Kidney epithelial cell (primary cell): ENCODE measurements around the gene ELP4. TPM values are rescaled to one million over a fixed set of nuclear protein-coding genes. Genes with fewer than 3 reads are reported as not detected.
"Not testable (repeated sequence)": the region's sequence is repeated elsewhere in the genome, so short reads cannot be mapped to it uniquely, and the experiment has no call there.

Experiments used
- DNase-seq: peaks from one replicate; pipeline ENCODE4 v3.0.0-alpha.2; 2010; ENCODE audit warnings: low read depth
- H3K27me3 ChIP-seq: 2 replicates; pipeline ENCODE4 v1.6.0; 2011; ENCODE audit warnings: low read length; ENCODE audit not compliant: control insufficient read depth, insufficient read depth
- H3K36me3 ChIP-seq: 2 replicates; pipeline ENCODE4 v1.5.1; 2011; ENCODE audit warnings: low read length; ENCODE audit not compliant: control insufficient read depth, insufficient read depth
- H3K4me3 ChIP-seq: 2 replicates; pipeline ENCODE4 v1.5.1; 2011; ENCODE audit warnings: low read depth, mild to moderate bottlenecking, control low read depth, low read length
- total RNA-seq: library from RNA; depleted of rRNA; stranded (reverse); fragments of >200 nt; gene quantifications from 2 replicates; pipeline ENCODE4 v1.2.3, GENCODE V29; 2015
- TF ChIP-seq, protein P1 (sequence below): IDR thresholded peaks from 2 replicates; pipeline ENCODE4 v1.5.1; 2011; ENCODE audit warnings: mild to moderate bottlenecking, moderate library complexity, low read length, control low read depth, inconsistent platforms; ENCODE audit not compliant: insufficient read depth, poor library complexity, severe bottlenecking

ELP4 gene
- total RNA-seq, 1 donor from 2014 or later, result 19.1 TPM

DNA sequence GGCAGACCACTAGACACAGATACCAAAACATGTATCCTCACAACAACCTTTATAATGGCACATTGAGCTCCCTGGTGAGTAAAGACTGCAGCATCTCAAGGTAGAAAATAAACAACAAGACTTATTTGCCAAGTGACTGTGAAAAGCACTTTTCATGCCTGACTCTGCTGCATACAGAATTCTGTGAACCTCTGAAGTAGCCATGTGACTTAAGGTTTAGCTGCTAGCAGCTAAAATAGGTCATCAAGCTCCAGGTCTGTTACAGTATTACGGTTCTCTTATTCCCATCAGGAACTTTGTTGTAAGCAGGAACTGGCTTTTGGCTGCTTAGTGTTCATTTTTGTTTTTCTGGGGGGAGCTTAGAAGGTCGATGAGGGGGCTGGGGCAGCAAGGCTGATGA, 162.1 kb downstream of the ELP4 start:
- TF ChIP-seq, protein P1, sequence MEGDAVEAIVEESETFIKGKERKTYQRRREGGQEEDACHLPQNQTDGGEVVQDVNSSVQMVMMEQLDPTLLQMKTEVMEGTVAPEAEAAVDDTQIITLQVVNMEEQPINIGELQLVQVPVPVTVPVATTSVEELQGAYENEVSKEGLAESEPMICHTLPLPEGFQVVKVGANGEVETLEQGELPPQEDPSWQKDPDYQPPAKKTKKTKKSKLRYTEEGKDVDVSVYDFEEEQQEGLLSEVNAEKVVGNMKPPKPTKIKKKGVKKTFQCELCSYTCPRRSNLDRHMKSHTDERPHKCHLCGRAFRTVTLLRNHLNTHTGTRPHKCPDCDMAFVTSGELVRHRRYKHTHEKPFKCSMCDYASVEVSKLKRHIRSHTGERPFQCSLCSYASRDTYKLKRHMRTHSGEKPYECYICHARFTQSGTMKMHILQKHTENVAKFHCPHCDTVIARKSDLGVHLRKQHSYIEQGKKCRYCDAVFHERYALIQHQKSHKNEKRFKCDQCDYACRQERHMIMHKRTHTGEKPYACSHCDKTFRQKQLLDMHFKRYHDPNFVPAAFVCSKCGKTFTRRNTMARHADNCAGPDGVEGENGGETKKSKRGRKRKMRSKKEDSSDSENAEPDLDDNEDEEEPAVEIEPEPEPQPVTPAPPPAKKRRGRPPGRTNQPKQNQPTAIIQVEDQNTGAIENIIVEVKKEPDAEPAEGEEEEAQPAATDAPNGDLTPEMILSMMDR, result no peak
- DNase-seq, result no peak
- no peak overlapping the region for H3K4me3 ChIP-seq
- no peaks in the 10 kb centered on the region for H3K36me3 ChIP-seq
- H3K27me3 ChIP-seq, result no peaks in the 10 kb centered on the region

DNA sequence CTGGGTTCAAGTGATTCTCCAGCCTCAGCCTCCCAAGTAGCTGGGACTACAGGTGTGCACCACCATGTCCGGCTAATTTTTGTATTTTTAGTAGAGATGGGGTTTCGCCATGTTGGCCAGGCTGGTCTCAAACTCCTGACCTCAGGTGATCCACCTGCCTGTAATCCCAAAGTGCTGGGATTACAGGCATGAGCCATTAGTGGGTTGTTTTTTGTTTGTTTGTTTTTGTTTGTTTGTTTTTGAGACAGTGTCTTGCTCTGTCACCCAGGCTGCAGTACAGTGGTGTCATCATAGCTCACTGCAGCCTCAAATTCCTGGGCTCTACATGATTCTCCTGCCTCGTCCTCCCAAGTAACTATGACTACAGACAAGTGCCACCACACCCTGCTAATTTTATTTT, 163.5 kb downstream of the ELP4 start:
- not testable (repeated sequence) for H3K27me3 ChIP-seq, DNase-seq, H3K4me3 ChIP-seq, H3K36me3 ChIP-seq

DNA sequence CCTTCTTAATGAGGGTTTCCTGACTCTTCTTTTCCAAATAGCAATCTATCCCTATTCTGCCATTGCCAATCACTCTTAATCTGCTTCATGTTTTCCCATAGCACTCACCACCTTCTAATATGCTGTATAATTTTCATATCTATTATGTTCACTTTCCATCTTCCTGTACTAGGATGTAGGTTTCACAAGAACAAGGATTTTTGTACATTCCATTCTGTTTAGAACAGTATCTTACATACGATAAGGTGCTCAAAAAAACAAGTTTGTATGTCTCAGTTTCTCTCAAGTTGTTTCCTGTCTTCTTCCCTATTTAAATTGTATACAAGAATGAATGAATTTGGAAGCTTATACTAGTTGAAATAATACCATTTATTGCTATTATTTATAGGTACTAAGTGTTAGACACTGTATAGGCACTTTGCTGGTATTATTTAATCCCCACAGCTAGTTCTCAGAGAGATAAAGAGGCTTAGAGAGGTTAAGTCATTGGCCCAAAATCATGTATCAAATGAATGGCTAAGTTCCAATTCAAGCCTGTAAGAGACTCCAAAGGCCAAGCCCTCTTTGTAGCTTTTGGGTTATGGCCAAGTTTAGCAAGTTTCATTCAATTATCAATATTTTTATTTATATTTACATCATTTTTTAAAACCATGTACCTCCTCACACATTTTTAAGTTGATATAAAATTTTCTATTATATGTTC, 166.9 kb downstream of the ELP4 start:
- TF ChIP-seq, protein P1, result no peak
- H3K27me3 ChIP-seq, result no peaks in the 10 kb centered on the region
- H3K4me3 ChIP-seq, result no peak overlapping the region
- no peak for DNase-seq
- H3K36me3 ChIP-seq, result no peaks in the 10 kb centered on the region

DNA sequence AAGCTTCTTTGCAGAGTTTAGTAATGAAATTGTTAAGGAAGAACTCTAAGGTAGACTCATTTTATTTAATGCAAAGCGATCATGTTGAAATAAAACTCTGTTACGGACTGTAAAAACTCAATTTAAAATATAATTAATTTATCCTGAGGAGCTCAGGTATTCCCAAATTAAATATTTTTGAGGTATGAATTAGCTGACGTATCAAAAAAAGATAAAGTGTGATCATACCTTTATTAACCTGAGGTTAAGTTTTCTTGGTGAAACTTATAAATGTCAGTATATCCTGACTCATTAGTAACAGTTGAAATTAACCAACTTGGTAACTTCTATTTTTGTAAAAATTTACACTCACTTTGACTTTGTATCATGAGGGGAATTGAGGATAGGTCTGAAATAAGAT, 171.2 kb downstream of the ELP4 start:
- H3K36me3 ChIP-seq, result no peaks in the 10 kb centered on the region
- no peaks in the 10 kb centered on the region for H3K27me3 ChIP-seq
- TF ChIP-seq, protein P1, result no peak
- no peak for DNase-seq
- H3K4me3 ChIP-seq, result no peak overlapping the region

DNA sequence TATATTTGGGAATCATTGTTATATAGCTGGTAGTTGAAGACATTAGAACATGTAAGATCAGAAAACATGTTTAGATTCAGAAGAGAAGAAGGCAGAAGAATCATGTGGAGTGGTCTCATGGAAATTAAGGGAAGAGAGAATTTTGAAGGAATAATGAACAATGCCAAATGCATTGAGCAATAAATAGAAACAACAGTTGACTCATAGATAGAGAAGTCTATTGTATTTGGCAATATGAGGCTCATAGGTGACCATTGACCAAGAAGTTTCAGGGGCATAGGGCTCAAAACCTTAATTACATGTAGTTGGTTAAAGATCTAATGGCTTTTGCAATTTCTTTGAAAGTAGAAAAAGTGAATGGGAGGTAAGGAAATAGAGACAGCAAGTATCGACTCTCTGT, 177.7 kb downstream of the ELP4 start:
- TF ChIP-seq, protein P1, result no peak
- Histone ChIP-seq H3K27me3 (no peaks in the 10 kb centered on the region), H3K36me3 (no peaks in the 10 kb centered on the region), H3K4me3 (no peak overlapping the region)
- no peak for DNase-seq

DNA sequence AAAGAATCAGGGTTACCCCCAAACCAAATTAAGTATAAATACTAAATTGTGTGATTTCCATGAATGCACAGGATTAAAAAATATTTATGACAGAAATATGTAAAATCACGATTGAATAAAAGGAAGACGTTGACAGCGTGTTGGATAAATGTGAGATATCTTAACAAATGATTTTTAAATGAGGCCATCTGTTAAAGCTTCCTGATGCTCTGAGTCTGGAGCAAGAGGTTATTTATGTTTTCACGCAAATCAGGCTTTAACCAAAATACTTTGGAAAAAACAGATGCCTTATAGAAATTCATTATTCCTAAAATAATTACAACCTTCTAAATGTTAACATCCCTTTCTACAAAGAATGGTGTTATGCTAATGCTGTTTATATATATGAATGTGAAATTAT, 178.3 kb downstream of the ELP4 start:
- TF ChIP-seq, protein P1, result no peak
- no peaks in the 10 kb centered on the region for H3K27me3 ChIP-seq
- H3K36me3 ChIP-seq, result no peaks in the 10 kb centered on the region
- no peak for DNase-seq
- no peak overlapping the region for H3K4me3 ChIP-seq
